ENCODE results near the gene ATP8A2. TPM values are rescaled to one million over a fixed set of nuclear protein-coding genes. Genes with fewer than 3 reads are reported as not detected.

The ATP8A2 gene
- total and polyA plus RNA-seq, 10 of the 15 experiments (the other 5 are each of a cell fraction or from before 2014, with no cell fraction given): 0.01 to 0.04 (median 0.04) TPM; not detected in 7

- TF ChIP-seq ATF7 (IDR thresholded peaks at IDR 0.05; ENCODE audit: low read depth) (no peak), TCF3 (IDR thresholded peaks at IDR 0.05; ENCODE audit: borderline replicate concordance, insufficient read depth, low read depth, low read length) (no peak)
Measured at GRCh38 chr13:25401958-25402357, 30.2 kb downstream of the ATP8A2 start (continued).

- FAIRE-seq (no peak), DNase-seq (ENCODE audit: low read depth, low spot score) (no peak), ATAC-seq (peak; percentile 31; the same call in 1 of the 3 replicates)
- ChIA-PET RAD21 (ENCODE audit: unreplicated experiment) (no interaction called here), POLR2A (no interaction called here), CTCF (interaction anchor here (0.6 kb wide), 1 partner anchor 161 kb away, joined by 3 read pairs; no protein-coding TSS in a partner anchor), SMC1A (ENCODE audit: uncharacterized antibody, unreplicated experiment) (no interaction called here)
- no peaks in the 10 kb centered on the region for H4K20me1 ChIP-seq (ENCODE audit: control insufficient read depth, insufficient read depth)
- in situ Hi-C loops (cut with MboI): no loop called here
- intact Hi-C loops (cut with micrococcal nuclease; ENCODE audit: unreplicated experiment): no loop called here
- WGBS (ENCODE audit: insufficient coverage, insufficient replicate concordance, low lambda C conversion rate, missing lambda C conversion rate): 47% methylated on average over 1 of the region's 1 CpG
- H3K27ac ChIP-seq (ENCODE audit: control insufficient read depth, insufficient read depth): no peak overlapping the region
- H3K4me2 ChIP-seq (ENCODE audit: control insufficient read depth, insufficient read depth): no peak overlapping the region
- no peaks in the 10 kb centered on the region for H3K4me1 ChIP-seq (ENCODE audit: control insufficient read depth, insufficient read depth, low read length)
- H3K9ac ChIP-seq (ENCODE audit: control insufficient read depth, insufficient read depth, low read length): no peak overlapping the region
- no peaks in the 10 kb centered on the region for H3K36me3 ChIP-seq (ENCODE audit: control insufficient read depth in 2 of 2, insufficient read depth in 2 of 2, low read length in 1 of 2)
- BruUV-seq (replicated peaks): no TSS peak
- no peak overlapping the region for H2AFZ ChIP-seq (ENCODE audit: control insufficient read depth, low read depth, low read length)
- peaks cover 0 to 2% of the 10 kb centered on the region in 2 experiments; a peak in 1 of 4 replicates for H3K27me3 ChIP-seq (replicated peaks in 1 of 2; ENCODE audit: control insufficient read depth in 2 of 2, insufficient read depth in 2 of 2, low read length in 1 of 2)
- H3K9me3 ChIP-seq (replicated peaks; ENCODE audit: control insufficient read depth, insufficient read depth, low read length): no peaks in the 10 kb centered on the region; the same call in 2 of the 3 replicates
- H3K4me3 ChIP-seq: no peak overlapping the region
- no peaks in the 10 kb centered on the region for H3K79me2 ChIP-seq (ENCODE audit: control insufficient read depth, insufficient read depth, low read length)
- TF ChIP-seq ETV6 (conservative IDR thresholded peaks at IDR 0.05 in 1 of 2, IDR thresholded peaks at IDR 0.05 in 1 of 2; ENCODE audit: borderline replicate concordance in 1 of 2, low read depth in 1 of 2): no peak
- no peak for TF ChIP-seq NRF1 (conservative IDR thresholded peaks at IDR 0.05; ENCODE audit: low read depth, low read length)
- no peak for TF ChIP-seq GATAD2B (conservative IDR thresholded peaks at IDR 0.05; ENCODE audit: low read depth)
- TF ChIP-seq, protein P1, sequence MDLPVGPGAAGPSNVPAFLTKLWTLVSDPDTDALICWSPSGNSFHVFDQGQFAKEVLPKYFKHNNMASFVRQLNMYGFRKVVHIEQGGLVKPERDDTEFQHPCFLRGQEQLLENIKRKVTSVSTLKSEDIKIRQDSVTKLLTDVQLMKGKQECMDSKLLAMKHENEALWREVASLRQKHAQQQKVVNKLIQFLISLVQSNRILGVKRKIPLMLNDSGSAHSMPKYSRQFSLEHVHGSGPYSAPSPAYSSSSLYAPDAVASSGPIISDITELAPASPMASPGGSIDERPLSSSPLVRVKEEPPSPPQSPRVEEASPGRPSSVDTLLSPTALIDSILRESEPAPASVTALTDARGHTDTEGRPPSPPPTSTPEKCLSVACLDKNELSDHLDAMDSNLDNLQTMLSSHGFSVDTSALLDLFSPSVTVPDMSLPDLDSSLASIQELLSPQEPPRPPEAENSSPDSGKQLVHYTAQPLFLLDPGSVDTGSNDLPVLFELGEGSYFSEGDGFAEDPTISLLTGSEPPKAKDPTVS (IDR thresholded peaks at IDR 0.05; ENCODE audit: low read depth, low read length): no peak
- TF ChIP-seq CBX5 (IDR thresholded peaks at IDR 0.05; ENCODE audit: low read depth): no peak
- no peak for TF ChIP-seq YBX1 (IDR thresholded peaks at IDR 0.05)
- TF ChIP-seq ELK1 (IDR thresholded peaks at IDR 0.05; ENCODE audit: low read depth, low read length): no peak
- no peak for TF ChIP-seq JUNB (IDR thresholded peaks at IDR 0.05)
- TF ChIP-seq NFXL1 (IDR thresholded peaks at IDR 0.05; ENCODE audit: borderline replicate concordance): no peak
- TF ChIP-seq, protein P2, sequence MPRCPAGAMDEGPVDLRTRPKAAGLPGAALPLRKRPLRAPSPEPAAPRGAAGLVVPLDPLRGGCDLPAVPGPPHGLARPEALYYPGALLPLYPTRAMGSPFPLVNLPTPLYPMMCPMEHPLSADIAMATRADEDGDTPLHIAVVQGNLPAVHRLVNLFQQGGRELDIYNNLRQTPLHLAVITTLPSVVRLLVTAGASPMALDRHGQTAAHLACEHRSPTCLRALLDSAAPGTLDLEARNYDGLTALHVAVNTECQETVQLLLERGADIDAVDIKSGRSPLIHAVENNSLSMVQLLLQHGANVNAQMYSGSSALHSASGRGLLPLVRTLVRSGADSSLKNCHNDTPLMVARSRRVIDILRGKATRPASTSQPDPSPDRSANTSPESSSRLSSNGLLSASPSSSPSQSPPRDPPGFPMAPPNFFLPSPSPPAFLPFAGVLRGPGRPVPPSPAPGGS (IDR thresholded peaks at IDR 0.05; ENCODE audit: borderline replicate concordance, insufficient read depth, low read depth, low read length, poor library complexity, severe bottlenecking): no peak
- TF ChIP-seq SMC3 (IDR thresholded peaks at IDR 0.05; ENCODE audit: borderline replicate concordance, low read length): no peak
- TF ChIP-seq, protein P3, sequence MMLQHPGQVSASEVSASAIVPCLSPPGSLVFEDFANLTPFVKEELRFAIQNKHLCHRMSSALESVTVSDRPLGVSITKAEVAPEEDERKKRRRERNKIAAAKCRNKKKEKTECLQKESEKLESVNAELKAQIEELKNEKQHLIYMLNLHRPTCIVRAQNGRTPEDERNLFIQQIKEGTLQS (IDR thresholded peaks at IDR 0.05; ENCODE audit: borderline replicate concordance, extremely low read depth, low read depth, low read length): no peak
- TF ChIP-seq SUZ12 (IDR thresholded peaks at IDR 0.05; ENCODE audit: unreplicated experiment): no peak
- TF ChIP-seq E4F1 (IDR thresholded peaks at IDR 0.05; ENCODE audit: borderline replicate concordance, partially characterized antibody): no peak
Measured at GRCh38 chr13:25406377-25406776, 34.6 kb downstream of the ATP8A2 start.

Data from GM12878 (cell line).